GM18526 (cell line): Measurements from ENCODE around the gene SLC39A3.

Experiments used
- POLR2A ChIP-seq: IDR thresholded peaks from 3 replicates; pipeline ENCODE4 v1.6.1; 2011; ENCODE audit not compliant: insufficient read length; ENCODE audit errors: extremely low read depth

The SLC39A3 gene

DNA sequence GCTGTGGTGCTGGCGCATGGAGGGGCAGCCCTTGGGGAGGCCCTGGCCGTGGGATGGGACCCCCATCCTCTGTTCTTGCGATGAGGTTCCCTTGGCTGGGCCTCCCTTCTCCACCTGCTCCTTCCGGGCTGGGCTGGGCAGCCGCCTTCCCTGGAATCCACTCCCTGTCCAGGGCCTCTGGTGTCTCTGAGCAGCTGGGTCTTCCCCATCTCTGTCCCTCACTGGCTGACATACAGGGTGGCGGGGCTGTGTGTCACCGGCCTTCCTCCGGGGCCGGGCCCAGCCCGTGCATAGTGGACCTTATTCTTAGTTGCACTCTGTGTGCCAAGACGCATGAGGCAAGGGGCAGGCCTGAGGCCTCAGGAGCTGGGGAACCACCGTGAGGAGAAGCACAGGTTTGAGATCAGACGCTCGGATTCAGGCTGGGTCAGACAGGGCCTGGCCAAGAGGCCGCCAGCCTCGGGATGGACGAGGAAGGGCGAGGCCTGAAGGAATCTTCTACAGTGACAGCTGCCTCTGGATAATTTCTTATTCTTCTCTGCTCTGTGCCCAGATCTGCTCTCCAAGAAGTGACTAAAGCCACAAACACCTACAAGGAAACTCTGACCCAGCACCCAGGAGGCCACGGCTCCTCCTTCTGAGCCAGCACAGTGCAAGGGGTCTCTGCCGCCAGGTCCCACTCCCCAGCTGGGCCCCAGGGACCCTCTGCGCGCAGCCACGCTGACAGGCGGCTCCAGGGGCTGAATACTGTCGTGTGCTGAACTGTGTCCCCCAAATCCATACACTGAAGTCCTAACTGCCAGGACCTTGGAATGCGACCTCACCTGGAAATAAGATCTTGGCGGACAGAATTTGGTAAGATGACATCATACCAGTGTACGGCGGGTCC lies 32.2 kb upstream of the SLC39A3 start:
- TF ChIP-seq POLR2A: no peak

DNA sequence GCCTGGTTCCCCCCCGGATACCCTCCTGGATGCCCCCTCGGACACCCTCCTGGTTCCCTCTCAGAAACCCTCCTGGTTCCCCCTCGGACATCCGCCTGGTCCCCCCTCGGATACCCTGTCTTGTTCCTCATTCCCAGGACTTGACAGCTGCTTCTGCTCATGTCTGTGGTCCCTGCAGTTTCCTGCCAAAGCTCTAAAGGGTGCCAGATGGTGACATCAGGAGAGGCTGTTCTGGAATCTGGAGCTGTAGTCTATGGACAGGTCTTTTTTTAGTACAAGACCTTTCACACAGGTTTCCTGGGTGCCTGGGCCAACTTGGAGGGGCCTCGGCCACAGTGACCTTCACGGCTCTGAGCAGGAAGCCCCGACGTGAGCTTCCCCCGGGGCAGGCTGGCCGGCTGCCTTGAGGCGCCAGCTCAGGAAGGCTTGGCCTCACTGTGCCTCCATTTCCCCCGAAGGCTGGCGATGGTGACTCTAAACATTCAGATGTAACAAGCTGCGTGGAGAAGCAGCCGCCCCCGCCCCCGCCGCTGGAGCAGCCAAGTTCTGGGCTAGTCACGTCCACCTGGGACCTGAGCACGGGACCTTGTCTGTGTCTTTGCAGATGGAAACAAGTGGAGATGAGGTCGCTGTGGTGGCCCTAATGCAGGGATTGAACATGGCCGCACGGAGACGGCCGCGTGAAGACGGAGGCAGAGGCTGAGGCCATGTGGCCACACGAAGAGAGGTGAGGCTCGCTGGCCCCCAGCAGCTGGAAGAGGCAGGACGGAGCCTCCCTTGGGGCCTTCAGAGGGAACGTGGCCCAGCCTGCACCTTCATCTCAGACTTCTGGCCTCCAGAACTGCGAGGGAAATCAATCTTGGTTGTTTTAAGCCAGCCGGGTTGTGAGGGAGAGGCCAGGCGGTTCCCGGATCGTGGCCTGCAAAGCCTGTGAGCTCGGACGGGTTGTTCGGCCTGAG lies 30.5 kb upstream of the SLC39A3 start:
- TF ChIP-seq POLR2A: no peak

DNA sequence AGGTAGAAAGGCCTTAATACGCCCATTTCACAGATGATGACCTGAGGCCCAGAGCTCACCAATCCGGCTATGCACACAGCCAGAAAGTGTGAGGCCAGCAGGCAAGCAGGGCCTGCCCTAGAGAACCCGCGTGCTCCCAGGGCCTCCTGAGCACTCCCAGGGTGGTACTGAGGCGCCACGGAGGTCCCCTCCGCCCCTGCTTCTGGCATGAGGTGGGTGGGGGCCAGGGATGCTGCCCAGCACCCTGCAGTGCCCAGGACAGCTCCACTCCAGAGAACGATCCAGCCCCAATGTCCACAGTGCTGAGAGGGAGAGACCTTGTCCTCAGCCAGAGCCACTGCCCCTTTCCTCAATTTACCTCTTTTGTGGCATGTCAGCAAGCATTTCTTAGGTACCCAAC lies 29.4 kb upstream of the SLC39A3 start:
- TF ChIP-seq POLR2A: no peak

DNA sequence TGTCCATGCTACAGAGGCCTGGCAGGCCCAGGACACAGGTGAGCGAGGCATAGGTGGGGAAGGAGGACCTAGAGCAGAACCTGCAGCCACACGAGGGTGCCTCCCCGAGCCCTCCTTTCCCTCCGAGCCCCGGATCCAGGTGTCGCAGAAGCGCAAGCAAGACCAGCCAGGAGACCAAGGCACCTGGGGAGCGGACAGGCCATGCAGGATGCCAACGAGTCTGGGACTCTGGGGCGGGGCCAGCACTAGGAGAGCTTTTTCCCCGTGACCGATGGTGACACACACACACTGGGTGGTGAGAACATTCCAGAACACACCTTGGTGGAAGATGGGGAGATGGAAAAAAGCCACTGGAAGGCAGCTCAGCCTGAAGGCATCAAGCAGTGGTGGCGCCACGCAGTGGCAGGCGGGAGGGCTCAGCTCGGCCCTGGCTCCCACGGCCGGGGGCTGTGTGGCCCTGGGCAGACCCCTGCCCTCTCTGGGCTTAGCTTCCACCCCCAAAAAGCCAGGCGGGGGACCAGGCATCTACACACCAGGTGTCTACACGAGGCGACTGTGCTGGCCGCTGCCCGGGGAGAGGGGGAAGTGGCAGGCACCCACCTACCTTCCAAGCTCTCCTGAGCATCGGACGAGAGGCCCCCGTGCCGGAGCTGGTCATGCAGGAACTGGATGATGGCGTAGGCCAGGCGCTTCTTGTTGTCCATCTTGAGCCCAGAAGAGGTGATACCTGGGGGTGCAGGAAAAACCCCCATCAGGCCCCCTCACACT lies 28.7 kb upstream of the SLC39A3 start:
- no peak for TF ChIP-seq POLR2A

DNA sequence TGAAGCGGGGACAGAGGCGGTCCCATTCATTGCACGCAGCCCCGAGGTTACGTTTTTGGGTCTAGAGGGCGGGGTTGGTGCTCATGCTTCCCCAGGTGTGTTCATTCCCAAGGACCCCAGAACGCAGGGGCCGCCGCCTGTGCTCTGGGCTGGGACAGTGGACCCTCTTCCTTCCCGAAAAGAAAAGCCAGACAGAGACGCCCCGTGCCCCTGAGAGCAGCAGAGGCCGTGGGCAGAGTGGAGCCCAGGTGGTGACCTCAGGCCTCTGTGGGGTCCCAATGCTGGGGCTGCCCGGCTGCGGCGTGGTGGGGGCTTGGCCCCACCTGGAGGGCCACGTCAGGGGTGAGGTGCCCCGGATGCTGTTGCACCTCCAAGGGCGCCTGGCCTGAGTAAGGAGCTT lies 27.9 kb upstream of the SLC39A3 start:
- no peak for TF ChIP-seq POLR2A

DNA sequence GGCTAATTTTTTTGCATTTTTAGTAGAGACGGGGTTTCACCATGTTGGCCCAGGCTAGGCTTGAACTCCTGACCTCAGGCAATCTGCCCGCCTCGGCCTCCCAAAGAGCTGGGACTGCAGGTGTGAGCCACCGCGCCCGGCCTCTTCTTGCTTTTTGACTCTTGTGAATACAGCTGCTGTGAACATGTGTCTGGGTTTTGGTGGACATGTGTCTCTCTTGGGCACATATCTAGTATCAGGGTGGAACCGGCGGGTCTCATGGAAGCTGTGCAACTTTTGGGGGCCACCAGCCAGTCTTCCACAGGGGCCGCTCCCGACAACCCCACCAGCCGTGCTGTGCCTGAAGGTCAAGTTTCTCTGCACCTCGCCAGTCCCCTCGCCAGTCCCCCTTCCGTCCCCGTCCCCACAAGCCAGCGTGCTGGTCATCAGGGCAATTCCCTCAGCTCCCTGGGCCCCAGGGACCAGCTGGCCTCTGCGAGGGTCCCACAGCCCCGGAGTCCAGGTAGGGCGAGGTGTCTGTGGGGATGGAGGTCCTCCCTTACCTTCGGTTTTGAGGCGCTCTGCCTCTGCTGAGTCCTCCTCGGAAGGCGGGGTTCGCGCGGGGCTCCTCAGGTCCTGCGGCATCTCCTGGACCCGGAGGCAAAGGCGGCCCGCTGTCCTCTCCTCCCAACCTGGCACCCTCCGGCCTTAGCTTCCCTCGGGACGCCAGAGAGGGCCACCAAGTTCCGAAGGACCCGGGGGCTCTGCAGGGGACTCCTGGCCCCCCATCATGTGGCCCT lies 27.0 kb upstream of the SLC39A3 start:
- TF ChIP-seq POLR2A: no peak

DNA sequence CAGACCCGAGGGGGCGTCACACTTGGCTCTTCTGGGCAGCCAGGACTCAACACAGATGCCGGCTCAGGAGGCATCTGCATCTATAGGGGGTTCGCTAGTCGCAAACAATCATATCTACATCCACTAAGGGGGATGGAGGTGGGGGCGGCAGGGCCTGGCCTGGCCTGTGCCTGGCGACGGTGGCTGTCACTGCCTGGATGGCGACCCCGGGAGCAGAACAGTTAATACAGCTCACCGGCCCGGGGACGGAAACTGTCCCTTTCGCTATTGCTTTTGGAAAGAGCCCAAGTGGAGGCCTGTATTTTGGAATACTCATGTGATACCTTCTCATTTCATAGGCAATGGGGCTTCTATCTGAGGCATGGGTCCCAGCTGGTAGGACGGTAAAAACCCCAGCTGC lies 25.6 kb upstream of the SLC39A3 start:
- TF ChIP-seq POLR2A: no peak

DNA sequence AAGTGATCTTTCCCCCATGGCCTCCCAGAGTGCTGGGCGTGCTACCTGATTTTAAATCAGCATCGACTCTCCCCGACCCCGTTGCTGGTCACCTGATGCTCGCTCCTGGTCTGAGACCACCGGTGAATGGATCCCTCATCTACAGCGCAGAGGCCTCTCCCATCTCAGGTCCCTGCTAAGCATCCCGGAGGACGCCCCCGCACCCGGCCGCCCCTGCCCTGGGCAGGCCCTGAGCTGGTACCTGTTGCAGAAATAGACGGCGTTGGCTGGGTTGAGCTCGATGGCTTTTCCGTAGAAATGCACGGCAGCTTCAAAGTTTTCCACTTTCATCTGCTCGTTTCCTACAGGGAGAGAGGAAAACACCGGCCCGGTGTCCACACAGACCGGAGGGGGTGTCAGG lies 25.1 kb upstream of the SLC39A3 start:
- TF ChIP-seq POLR2A: no peak

DNA sequence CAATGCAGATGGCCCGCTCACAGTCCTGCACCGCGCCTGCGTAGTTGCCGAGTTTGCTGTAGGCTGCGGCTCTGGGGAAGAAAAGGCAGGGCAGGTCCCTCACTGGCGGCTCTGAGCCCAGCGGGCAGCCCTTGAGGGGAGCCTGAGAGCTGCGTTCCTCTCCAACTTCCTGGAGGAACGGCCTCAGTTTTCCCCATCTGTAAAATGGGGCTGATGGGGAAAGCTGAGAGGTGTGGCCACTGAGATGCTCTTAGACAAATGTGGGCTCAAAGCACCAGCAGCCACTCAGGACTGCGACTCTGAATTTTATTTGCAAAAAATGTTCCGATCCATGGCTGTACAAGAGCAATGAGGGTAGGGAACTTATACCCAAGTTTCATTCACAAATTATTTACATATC lies 23.9 kb upstream of the SLC39A3 start:
- TF ChIP-seq POLR2A: no peak

DNA sequence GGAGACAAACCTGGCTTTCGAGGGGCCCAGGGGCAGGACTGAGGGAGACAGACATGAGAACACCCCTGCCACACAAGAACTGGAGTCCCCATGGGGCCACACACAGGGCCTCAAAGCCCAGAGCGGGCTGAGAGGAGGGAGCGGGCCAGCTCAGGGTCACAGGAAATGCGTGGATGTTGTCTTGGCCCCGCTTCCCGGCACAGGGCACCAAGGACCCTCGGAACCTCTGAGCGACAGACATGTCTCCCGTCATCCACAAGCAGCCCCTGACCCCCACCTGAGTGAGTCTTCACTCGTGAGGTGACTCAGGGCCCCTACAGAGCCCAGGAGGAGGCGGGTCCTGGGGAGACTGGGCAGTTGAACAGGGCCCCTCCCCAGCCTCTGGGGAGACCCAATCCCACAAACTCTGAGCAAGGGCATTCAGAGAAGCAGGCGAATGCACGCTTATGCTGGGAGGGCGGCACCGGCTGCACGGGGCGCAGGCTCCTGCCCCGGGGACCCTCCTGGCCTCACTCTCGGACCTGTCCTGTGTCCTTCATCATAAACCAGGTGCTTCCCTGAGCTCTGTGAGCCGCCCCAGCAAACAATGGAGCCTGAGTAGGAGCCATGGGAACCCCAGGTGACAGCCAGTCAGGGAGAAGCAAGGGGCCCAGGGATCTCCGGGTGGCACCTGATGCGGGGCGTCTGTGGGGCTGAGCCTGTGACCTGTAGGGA lies 23.1 kb upstream of the SLC39A3 start:
- no peak for TF ChIP-seq POLR2A

DNA sequence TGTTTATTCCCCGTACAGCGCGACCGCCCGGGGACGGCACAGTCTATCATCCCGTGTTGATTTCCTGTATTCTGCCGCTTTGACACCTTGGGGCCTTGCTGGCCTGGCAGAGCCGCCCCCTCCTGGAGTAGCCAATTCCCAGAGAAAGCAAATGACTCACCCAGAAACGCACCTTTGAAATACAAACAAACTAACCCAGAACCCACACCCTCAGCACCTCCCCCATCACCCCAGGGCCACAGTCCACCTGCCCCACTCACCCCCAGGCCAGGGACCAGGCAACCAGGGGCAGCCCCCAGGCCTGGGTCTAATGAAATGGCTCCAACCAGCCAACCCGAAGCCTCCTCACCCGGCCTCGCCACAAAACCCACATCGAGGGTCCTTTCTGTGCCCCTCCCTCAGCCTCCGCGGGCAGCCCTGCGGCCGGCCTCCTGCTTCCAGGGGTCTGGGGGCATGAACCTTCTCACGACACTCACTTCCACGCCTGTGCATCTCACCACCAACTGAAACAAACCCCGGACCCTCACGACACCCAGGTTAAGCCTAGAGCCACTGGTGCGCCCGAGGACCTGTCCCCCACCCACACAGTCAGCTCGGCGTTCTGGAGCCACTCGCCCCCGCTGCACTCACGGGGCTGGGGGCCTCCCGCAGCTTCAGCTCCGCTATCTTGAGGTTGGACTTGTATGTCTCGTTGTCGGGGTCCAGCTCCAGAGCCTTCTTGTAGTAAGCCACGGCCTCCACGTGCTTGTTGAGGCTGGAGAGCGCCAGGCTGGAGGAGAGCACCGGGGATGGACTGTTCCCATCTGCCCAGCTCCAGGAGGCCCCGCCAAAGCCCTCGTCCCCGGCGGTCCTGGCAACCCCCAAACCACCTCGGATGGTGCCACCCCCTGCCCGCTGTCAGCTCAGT lies 22.3 kb upstream of the SLC39A3 start:
- TF ChIP-seq POLR2A: no peak

DNA sequence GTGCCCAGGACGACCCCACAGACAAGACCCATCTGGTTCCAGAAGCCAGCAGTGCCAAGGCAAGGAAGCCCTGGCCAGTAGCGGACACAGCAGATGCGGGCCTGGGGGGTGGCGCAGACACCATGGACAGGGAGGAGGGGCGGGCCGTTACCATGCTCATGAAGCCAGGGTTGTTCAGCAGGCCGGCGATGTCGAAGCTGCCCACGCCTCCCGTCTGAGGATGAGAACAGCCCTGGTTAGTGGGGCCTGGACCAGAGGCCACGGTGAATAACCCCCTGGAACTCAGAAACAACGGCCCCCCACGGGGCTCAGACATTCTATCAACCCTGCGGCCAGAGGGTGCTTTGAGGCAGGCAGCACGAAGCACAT lies 21.5 kb upstream of the SLC39A3 start:
- no peak for TF ChIP-seq POLR2A

DNA sequence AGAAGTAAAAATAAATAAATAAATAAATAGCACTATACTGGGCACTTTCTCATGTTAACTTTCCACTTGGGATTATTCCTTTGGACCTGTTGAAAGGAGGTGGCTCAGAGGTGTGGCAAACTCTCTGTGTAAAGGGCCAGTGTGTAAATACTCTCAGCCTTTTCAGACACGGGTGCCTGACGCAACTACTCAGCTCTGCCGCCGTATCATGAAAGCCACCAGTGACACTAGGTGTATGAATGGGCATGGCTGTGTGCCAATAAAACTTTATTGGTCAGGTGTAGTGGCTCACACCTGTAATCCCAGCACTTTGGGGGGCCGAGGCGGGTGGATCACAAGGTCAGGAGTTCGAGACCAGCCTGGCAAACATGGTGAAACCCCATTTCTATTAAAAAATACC lies 20.1 kb upstream of the SLC39A3 start:
- no peak for TF ChIP-seq POLR2A
